ENCODE measurements around the gene CHRNA1.

GRCh38 chr2:174745142-174745541 lies 19.1 kb downstream of the CHRNA1 start:
- TF ChIP-seq EZH2 (IDR thresholded peaks at IDR 0.05; ENCODE audit: borderline replicate concordance, insufficient read depth, low read length, poor library complexity, severe bottlenecking): no peak
- TF ChIP-seq, protein P1, sequence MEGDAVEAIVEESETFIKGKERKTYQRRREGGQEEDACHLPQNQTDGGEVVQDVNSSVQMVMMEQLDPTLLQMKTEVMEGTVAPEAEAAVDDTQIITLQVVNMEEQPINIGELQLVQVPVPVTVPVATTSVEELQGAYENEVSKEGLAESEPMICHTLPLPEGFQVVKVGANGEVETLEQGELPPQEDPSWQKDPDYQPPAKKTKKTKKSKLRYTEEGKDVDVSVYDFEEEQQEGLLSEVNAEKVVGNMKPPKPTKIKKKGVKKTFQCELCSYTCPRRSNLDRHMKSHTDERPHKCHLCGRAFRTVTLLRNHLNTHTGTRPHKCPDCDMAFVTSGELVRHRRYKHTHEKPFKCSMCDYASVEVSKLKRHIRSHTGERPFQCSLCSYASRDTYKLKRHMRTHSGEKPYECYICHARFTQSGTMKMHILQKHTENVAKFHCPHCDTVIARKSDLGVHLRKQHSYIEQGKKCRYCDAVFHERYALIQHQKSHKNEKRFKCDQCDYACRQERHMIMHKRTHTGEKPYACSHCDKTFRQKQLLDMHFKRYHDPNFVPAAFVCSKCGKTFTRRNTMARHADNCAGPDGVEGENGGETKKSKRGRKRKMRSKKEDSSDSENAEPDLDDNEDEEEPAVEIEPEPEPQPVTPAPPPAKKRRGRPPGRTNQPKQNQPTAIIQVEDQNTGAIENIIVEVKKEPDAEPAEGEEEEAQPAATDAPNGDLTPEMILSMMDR (IDR thresholded peaks at IDR 0.05; ENCODE audit: poor library complexity, severe bottlenecking): no peak
- no peak for TF ChIP-seq RAD21 (conservative IDR thresholded peaks at IDR 0.05)
- TF ChIP-seq EP300 (conservative IDR thresholded peaks at IDR 0.05; ENCODE audit: poor library complexity, severe bottlenecking): no peak
- TF ChIP-seq MXI1 (conservative IDR thresholded peaks at IDR 0.05; ENCODE audit: poor library complexity, severe bottlenecking): no peak
- no peak for TF ChIP-seq TAF1 (IDR thresholded peaks at IDR 0.05; ENCODE audit: low read depth)
- TF ChIP-seq POLR2AphosphoS5 (IDR thresholded peaks at IDR 0.05): no peak

Measured in neural cell (in vitro differentiated cells).